ENCODE measurements around the gene FADS1.

GRCh38 chr11:61757213-61757862 is 59.5 kb downstream of the FADS1 start:
- TF ChIP-seq CTCF (IDR thresholded peaks at IDR 0.05) = no peak
- no peak for TF ChIP-seq POLR2A (IDR thresholded peaks at IDR 0.05)

All from Peyer's patch (tissue), 4 donors.